Measurements from ENCODE around the gene PKN1. TPM values are rescaled to one million over a fixed set of nuclear protein-coding genes. Genes with fewer than 3 reads are reported as not detected.
A peak's percentile ranks its signal among the peaks of the same experiment; 100 is the strongest.

Gene PKN1
- total RNA-seq, 1 donor from 2014 or later, result 151 TPM

GRCh38 chr19:14411938-14412245, 21.2 kb upstream of the PKN1 start:
- Mint-ChIP-seq H3K4me1 (ENCODE audit: unreplicated experiment) (peaks cover 35% of the 10 kb centered on the region), H3K4me3 (ENCODE audit: unreplicated experiment) (no peak overlapping the region), H3K9me3 (ENCODE audit: unreplicated experiment) (no peaks in the 10 kb centered on the region), H3K27ac (ENCODE audit: unreplicated experiment) (no peak overlapping the region), H3K36me3 (ENCODE audit: unreplicated experiment) (peaks cover 39% of the 10 kb centered on the region), H3K27me3 (ENCODE audit: unreplicated experiment) (no peaks in the 10 kb centered on the region)
- no peak for DNase-seq (ENCODE audit: extremely low spot score, unreplicated experiment)
- TF ChIP-seq CTCF (IDR thresholded peaks at IDR 0.05), result no peak

GRCh38 chr19:14412324-14412995, 20.6 kb upstream of the PKN1 start:
- Mint-ChIP-seq H3K4me3 (ENCODE audit: unreplicated experiment) (no peak overlapping the region), H3K27me3 (ENCODE audit: unreplicated experiment) (no peaks in the 10 kb centered on the region), H3K27ac (ENCODE audit: unreplicated experiment) (no peak overlapping the region), H3K4me1 (ENCODE audit: unreplicated experiment) (peaks cover 38% of the 10 kb centered on the region), H3K9me3 (ENCODE audit: unreplicated experiment) (no peaks in the 10 kb centered on the region), H3K36me3 (ENCODE audit: unreplicated experiment) (peaks cover 36% of the 10 kb centered on the region)
- TF ChIP-seq CTCF (IDR thresholded peaks at IDR 0.05), result no peak
- DNase-seq (ENCODE audit: extremely low spot score, unreplicated experiment), result no peak

- no peak for TF ChIP-seq CTCF (IDR thresholded peaks at IDR 0.05)
- Mint-ChIP-seq H3K27ac (ENCODE audit: unreplicated experiment) (peak overlapping the region; percentile 84), H3K27me3 (ENCODE audit: unreplicated experiment) (no peaks in the 10 kb centered on the region), H3K4me1 (ENCODE audit: unreplicated experiment) (peaks cover 45% of the 10 kb centered on the region), H3K9me3 (ENCODE audit: unreplicated experiment) (no peaks in the 10 kb centered on the region), H3K36me3 (ENCODE audit: unreplicated experiment) (peaks cover 33% of the 10 kb centered on the region), H3K4me3 (ENCODE audit: unreplicated experiment) (peak overlapping the region; percentile 51)
- DNase-seq (ENCODE audit: extremely low spot score, unreplicated experiment), result no peak
These were observed 20.0 kb upstream of the PKN1 start for GRCh38 chr19:14412996-14413692.

- Mint-ChIP-seq H3K9me3 (ENCODE audit: unreplicated experiment) (no peaks in the 10 kb centered on the region), H3K4me3 (ENCODE audit: unreplicated experiment) (peak overlapping the region; percentile 51), H3K36me3 (ENCODE audit: unreplicated experiment) (peaks cover 28% of the 10 kb centered on the region), H3K27ac (ENCODE audit: unreplicated experiment) (peak overlapping the region; percentile 84), H3K4me1 (ENCODE audit: unreplicated experiment) (peaks cover 45% of the 10 kb centered on the region), H3K27me3 (ENCODE audit: unreplicated experiment) (no peaks in the 10 kb centered on the region)
- no peak for DNase-seq (ENCODE audit: extremely low spot score, unreplicated experiment)
- no peak for TF ChIP-seq CTCF (IDR thresholded peaks at IDR 0.05)
These were observed 19.4 kb upstream of the PKN1 start for GRCh38 chr19:14413693-14414181.

GRCh38 chr19:14414926-14415690, 18.0 kb upstream of the PKN1 start:
- H3K4me1 Mint-ChIP-seq (ENCODE audit: unreplicated experiment), result peaks cover 52% of the 10 kb centered on the region
- DNase-seq (ENCODE audit: extremely low spot score, unreplicated experiment), result no peak
- no peak overlapping the region for H3K4me3 Mint-ChIP-seq (ENCODE audit: unreplicated experiment)
- peaks cover 19% of the 10 kb centered on the region for H3K36me3 Mint-ChIP-seq (ENCODE audit: unreplicated experiment)
- H3K9me3 Mint-ChIP-seq (ENCODE audit: unreplicated experiment), result no peaks in the 10 kb centered on the region
- H3K27ac Mint-ChIP-seq (ENCODE audit: unreplicated experiment), result peak overlapping the region; percentile 50
- no peak for TF ChIP-seq CTCF (IDR thresholded peaks at IDR 0.05)
- H3K27me3 Mint-ChIP-seq (ENCODE audit: unreplicated experiment), result no peaks in the 10 kb centered on the region

Measured in osteocyte (in vitro differentiated cells).